HCT116 (cell line): ENCODE results near the gene RAB31. TPM values are rescaled to one million over a fixed set of nuclear protein-coding genes. Genes with fewer than 3 reads are reported as not detected.

Source experiments
- ATAC-seq: fragments of 200-7000 bp; cut with Tn5 transposase; 2 replicates; pipeline ENCODE4 v1.9.1; 2020; ENCODE audit warnings: mild to moderate bottlenecking, moderate library complexity
- BruUV-seq: library from RNA; stranded (reverse); fragments of 400-500 nt; replicated peaks from 2 replicates; lab custom pipeline; 2021; lab: Mats Ljungman, UMichigan
- CTCF ChIA-PET: fragments of 300-600 bp; sonication (Branson Sonifier 250); formaldehyde crosslinking; loops from one replicate; lab custom pipeline; 2021; ENCODE audit warnings: antibody characterized with exemption; lab: Charles Lee
- POLR2A ChIA-PET: fragments of 300-600, 350-600 bp; sonication (Branson Sonifier 250); formaldehyde crosslinking; loops from one replicate; lab custom pipeline; 2021; ENCODE audit warnings: antibody characterized with exemption; lab: Charles Lee
- RAD21 ChIA-PET, 2 experiments: fragments of 300-600 bp; sonication (Branson Sonifier 250); formaldehyde crosslinking; loops; one replicate each; lab custom pipeline; 2023; ENCODE audit warnings: low total read pairs in 2 of 2; ENCODE audit not compliant: uncharacterized antibody in 2 of 2, unreplicated experiment in 2 of 2, low non-redundant PET in 1 of 2; lab: Charles Lee
- DNase-seq: peaks from one replicate; pipeline ENCODE4 v3.0.0-alpha.2; 2010; ENCODE audit warnings: low read depth, low spot score
- H2AFZ ChIP-seq: fragments of 200-600 bp; shearing (Covaris generic), sonication (generic); 2 replicates; pipeline ENCODE4 v1.6.1; 2017; ENCODE audit warnings: low read depth, mixed run types, mixed read lengths, antibody characterized with exemption, low read length; ENCODE audit not compliant: poor library complexity, severe bottlenecking
- H3K27ac ChIP-seq: 2 replicates; pipeline ENCODE4 v1.5.1; 2012; ENCODE audit warnings: low read depth, low read length
- H3K27me3 ChIP-seq: fragments of 200-600 bp; sonication (generic); 2 replicates; pipeline ENCODE4 v1.6.1; 2016; ENCODE audit warnings: mixed run types, low read length, mixed read lengths; ENCODE audit not compliant: insufficient read depth
- H3K36me3 ChIP-seq, 2 experiments: fragments of 200-500 bp in 1 of 2; fragments of 200-600 bp in 1 of 2; sonication (Bioruptor generic) in 1 of 2; sonication (generic) in 1 of 2; 2 replicates each; pipeline versions ENCODE4 v1.5.1 to v1.6.1; 2014 to 2016; ENCODE audit warnings: low read length in 2 of 2, inconsistent platforms in 1 of 2, mixed read lengths in 1 of 2, mixed run types in 1 of 2; ENCODE audit not compliant: insufficient read depth in 2 of 2, control insufficient read depth in 1 of 2
- H3K4me1 ChIP-seq, 2 experiments: fragments of 200-600 bp in 1 of 2; sonication (generic) in 1 of 2; 2 replicates each; pipeline versions ENCODE4 v1.5.1 to v1.6.1; 2012 to 2017; ENCODE audit warnings: low read length in 2 of 2, inconsistent platforms in 1 of 2, mild to moderate bottlenecking in 1 of 2, mixed read lengths in 1 of 2, mixed run types in 1 of 2, moderate library complexity in 1 of 2; ENCODE audit not compliant: insufficient read depth in 2 of 2, control insufficient read depth in 1 of 2
- H3K4me2 ChIP-seq: fragments of 200-600 bp; sonication (generic); 2 replicates; pipeline ENCODE4 v1.6.1; 2017; ENCODE audit warnings: mixed run types, low read length, mixed read lengths
- H3K4me3 ChIP-seq, 2 experiments: fragments of 200-600 bp in 1 of 2; sonication (generic) in 1 of 2; replicated peaks in 1 of 2; 2 replicates each; pipeline ENCODE4 v1.5.1; 2011 to 2016; ENCODE audit warnings: low read length in 2 of 2, control low read depth in 1 of 2, low read depth in 1 of 2, mild to moderate bottlenecking in 1 of 2, mixed read lengths in 1 of 2, mixed run types in 1 of 2
- H3K79me2 ChIP-seq: fragments of 200-600 bp; sonication (generic); 2 replicates; pipeline ENCODE4 v1.6.1; 2017; ENCODE audit warnings: mild to moderate bottlenecking, mixed run types, low read length, moderate library complexity, mixed read lengths; ENCODE audit not compliant: insufficient read depth
- H3K9ac ChIP-seq: fragments of 200-600 bp; sonication (generic); 2 replicates; pipeline ENCODE4 v1.6.1; 2016; ENCODE audit warnings: low read length, mixed read lengths
- H3K9me2 ChIP-seq: fragments of 200-600 bp; sonication (generic), shearing (Covaris generic); 2 replicates; pipeline ENCODE4 v1.6.1; 2017; ENCODE audit warnings: mixed run types, mild to moderate bottlenecking, moderate library complexity; ENCODE audit not compliant: insufficient read depth
- H3K9me3 ChIP-seq, 2 experiments: fragments of 200-500 bp in 1 of 2; fragments of 200-600 bp in 1 of 2; sonication (Bioruptor generic) in 1 of 2; sonication (generic) in 1 of 2; 2 replicates each; pipeline ENCODE4 v1.6.1; 2014 to 2017; ENCODE audit warnings: low read length in 2 of 2, mixed read lengths in 2 of 2, inconsistent platforms in 1 of 2, low read depth in 1 of 2, mild to moderate bottlenecking in 1 of 2, mixed run types in 1 of 2, moderate library complexity in 1 of 2; ENCODE audit not compliant: control insufficient read depth in 1 of 2, insufficient read depth in 1 of 2
- H4K20me1 ChIP-seq: fragments of 200-600 bp; sonication (generic), shearing (Covaris generic); 2 replicates; pipeline ENCODE4 v1.6.1; 2017; ENCODE audit warnings: mixed run types, mild to moderate bottlenecking, moderate library complexity; ENCODE audit not compliant: insufficient read depth
- CBX3 ChIP-seq: IDR thresholded peaks from 2 replicates; pipeline ENCODE4 v1.6.1; 2012; ENCODE audit warnings: low read depth
- CEBPB ChIP-seq: IDR thresholded peaks from 2 replicates; pipeline ENCODE4 v1.6.1; 2012; ENCODE audit warnings: low read depth
- EGR1 ChIP-seq: IDR thresholded peaks from 2 replicates; pipeline ENCODE4 v1.6.1; 2012; ENCODE audit warnings: low read depth
- ELF1 ChIP-seq: IDR thresholded peaks from 2 replicates; pipeline ENCODE4 v1.6.1; 2012; ENCODE audit warnings: low read depth, borderline replicate concordance
- EZH2 ChIP-seq: fragments of 200-600 bp; sonication (generic); IDR thresholded peaks from 2 replicates; pipeline ENCODE4 v1.6.1; 2017; ENCODE audit warnings: antibody characterized with exemption, mixed run types
- EZH2phosphoT487 ChIP-seq: fragments of 200-600 bp; IDR thresholded peaks from 2 replicates; pipeline ENCODE4 v1.6.1; 2018; ENCODE audit warnings: antibody characterized with exemption, borderline replicate concordance
- FOSL1 ChIP-seq: IDR thresholded peaks from 2 replicates; pipeline ENCODE4 v1.6.1; 2012; ENCODE audit warnings: low read depth
- JUND ChIP-seq: IDR thresholded peaks from 2 replicates; pipeline ENCODE4 v1.6.1; 2012
- MAX ChIP-seq: IDR thresholded peaks from 2 replicates; pipeline ENCODE4 v1.6.1; 2012
- POLR2A ChIP-seq: IDR thresholded peaks from 2 replicates; pipeline ENCODE4 v1.7.0; 2011; ENCODE audit warnings: borderline replicate concordance; ENCODE audit not compliant: insufficient read depth, insufficient read length; ENCODE audit errors: extremely low read depth
- RAD21 ChIP-seq: IDR thresholded peaks from 2 replicates; pipeline ENCODE4 v1.6.1; 2012; ENCODE audit warnings: low read depth, mild to moderate bottlenecking
- REST ChIP-seq: IDR thresholded peaks from 2 replicates; pipeline ENCODE4 v1.6.1; 2012; ENCODE audit warnings: low read depth
- TCF7L2 ChIP-seq: IDR thresholded peaks from 2 replicates; pipeline ENCODE4 v1.7.0; 2011; ENCODE audit warnings: borderline replicate concordance, inconsistent platforms; ENCODE audit not compliant: insufficient read depth, insufficient read length; ENCODE audit errors: extremely low read depth
- ZFX ChIP-seq: fragments of 450-650 bp; IDR thresholded peaks from 2 replicates; pipeline ENCODE4 v1.6.1; 2017
- ZNF274 ChIP-seq: fragments of 200-500 bp; sonication (Bioruptor generic); IDR thresholded peaks from 2 replicates; pipeline ENCODE4 v1.6.1; 2014; ENCODE audit warnings: mild to moderate bottlenecking, low read depth, low read length, inconsistent platforms
- intact Hi-C: fragments of 100-400 bp; cut with micrococcal nuclease; formaldehyde crosslinking; loops from 2 replicates; pipeline ENCODE4 v1.10.0; 2022
- total RNA-seq: library from RNA; stranded (reverse); gene quantifications from one replicate; pipeline ENCODE4 v1.2.1, GENCODE V29; 2021; ENCODE audit not compliant: unreplicated experiment

Gene RAB31
- total RNA-seq, 1 experiment from 2014 or later: 46.9 TPM

GRCh38 chr18:9735879-9736278, 27.8 kb downstream of the RAB31 start:
- no TSS peak for BruUV-seq
- peaks cover 34 to 55% of the 10 kb centered on the region in 2 experiments for H3K4me1 ChIP-seq
- no peaks in the 10 kb centered on the region for H3K9me3 ChIP-seq
- intact Hi-C loops: no loop called here
- CTCF ChIA-PET: no interaction called here
- POLR2A ChIA-PET: no interaction called here
- H3K36me3 ChIP-seq: no peaks in the 10 kb centered on the region
- peaks cover 15% of the 10 kb centered on the region; the same call in 1 of the 2 replicates for H3K27me3 ChIP-seq
- TF ChIP-seq ELF1 (no peak), CEBPB (no peak), ZFX (no peak), FOSL1 (no peak), JUND (no peak), ZNF274 (no peak), POLR2A (no peak), MAX (no peak), CBX3 (no peak)
- no peak overlapping the region for H2AFZ ChIP-seq
- H4K20me1 ChIP-seq: peaks cover 3% of the 10 kb centered on the region; the same call in 1 of the 2 replicates
- no peak for ATAC-seq
- no peak overlapping the region for H3K4me3 ChIP-seq
- DNase-seq: no peak
- RAD21 ChIA-PET: no interaction called here
- H3K4me2 ChIP-seq: no peak overlapping the region
- H3K9ac ChIP-seq: no peak overlapping the region
- H3K27ac ChIP-seq: no peak overlapping the region
- H3K79me2 ChIP-seq: no peaks in the 10 kb centered on the region; the same call in 1 of the 2 replicates
- H3K9me2 ChIP-seq: no peaks in the 10 kb centered on the region

- ChIA-PET CTCF (no interaction called here), POLR2A (no interaction called here), RAD21 (no interaction called here)
- peaks cover 15% of the 10 kb centered on the region; the same call in 1 of the 2 replicates for H3K27me3 ChIP-seq
- no peak overlapping the region for H3K27ac ChIP-seq
- H3K4me1 ChIP-seq: peaks cover 35 to 52% of the 10 kb centered on the region in 2 experiments
- peaks cover 3% of the 10 kb centered on the region; the same call in 1 of the 2 replicates for H4K20me1 ChIP-seq
- peak overlapping the region; percentile 67; the same call in 1 of the 2 replicates for H3K4me2 ChIP-seq
- H3K4me3 ChIP-seq: no peak overlapping the region
- BruUV-seq: no TSS peak
- H3K79me2 ChIP-seq: no peaks in the 10 kb centered on the region; the same call in 1 of the 2 replicates
- DNase-seq (no peak), ATAC-seq (no peak)
- H3K9me2 ChIP-seq: no peaks in the 10 kb centered on the region
- no peak overlapping the region for H2AFZ ChIP-seq
- no peaks in the 10 kb centered on the region for H3K9me3 ChIP-seq
- intact Hi-C loops: no loop called here
- H3K9ac ChIP-seq: no peak overlapping the region
- no peaks in the 10 kb centered on the region for H3K36me3 ChIP-seq
- TF ChIP-seq TCF7L2 (no peak), REST (no peak), CEBPB (no peak), MAX (no peak), EZH2 (no peak), RAD21 (no peak), EGR1 (no peak), EZH2phosphoT487 (no peak)
Observed at GRCh38 chr18:9736286-9736835, 28.3 kb downstream of the RAB31 start.
